Spleen (tissue), 7 donors: ENCODE results near the gene DHTKD1.

Experiments
- POLR2A ChIP-seq, 3 donors: fragments of 450-650 bp; IDR thresholded peaks; one replicate each; pipeline ENCODE4 v1.5.1; 2017; ENCODE audit warnings: antibody characterized with exemption in 3 of 3, mild to moderate bottlenecking in 1 of 3
- POLR2AphosphoS5 ChIP-seq, 3 donors: sonication (generic); formaldehyde crosslinking; IDR thresholded peaks; one replicate each; pipeline ENCODE4 v1.5.1; 2017; ENCODE audit warnings: antibody characterized with exemption in 3 of 3
- TF ChIP-seq, protein P1 (sequence below), 11 experiments: fragments of 200-600 bp in 7 of 11; fragments of 450-650 bp in 4 of 11; sonication (generic) in 4 of 11; IDR thresholded peaks in 8 of 11; conservative IDR thresholded peaks in 3 of 11; 1 replicate in 7 of 11; 2 replicates in 4 of 11; pipeline versions ENCODE4 v1.4.0 to v1.8.0; 2016 to 2021; ENCODE audit warnings: antibody characterized with exemption in 11 of 11, inconsistent platforms in 4 of 11, mild to moderate bottlenecking in 1 of 11
- donor health status: DM: no; HTN: no; CAD: no; lungs with moderate emphysema.
- donor health status: DM: no; HTN: no; CAD: no.
- donor health status: DM: no; HTN: no; CAD: no.

DNA sequence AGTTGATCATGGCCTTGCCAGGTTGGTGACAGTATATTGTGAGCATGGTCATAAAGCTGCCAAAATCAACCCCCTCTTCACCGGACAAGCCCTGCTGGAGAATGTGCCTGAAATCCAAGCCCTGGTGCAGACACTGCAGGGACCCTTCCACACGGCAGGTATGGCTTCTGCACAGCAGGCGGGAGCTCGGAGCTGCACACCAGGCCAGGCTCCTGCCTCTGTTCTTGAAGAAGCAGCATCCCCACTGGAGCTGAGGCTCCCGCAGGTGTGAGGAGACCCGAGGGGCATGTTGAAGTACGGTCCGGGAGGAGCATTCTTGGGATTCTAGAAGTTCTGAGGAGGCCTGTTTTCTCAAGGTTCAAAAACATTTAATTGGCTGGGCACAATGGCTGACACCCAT, 12.7 kb downstream of the DHTKD1 start:
- TF ChIP-seq POLR2A (IDR thresholded peaks at IDR 0.05) (no peak), POLR2AphosphoS5 (IDR thresholded peaks at IDR 0.05) (no peak)
- TF ChIP-seq, protein P1, sequence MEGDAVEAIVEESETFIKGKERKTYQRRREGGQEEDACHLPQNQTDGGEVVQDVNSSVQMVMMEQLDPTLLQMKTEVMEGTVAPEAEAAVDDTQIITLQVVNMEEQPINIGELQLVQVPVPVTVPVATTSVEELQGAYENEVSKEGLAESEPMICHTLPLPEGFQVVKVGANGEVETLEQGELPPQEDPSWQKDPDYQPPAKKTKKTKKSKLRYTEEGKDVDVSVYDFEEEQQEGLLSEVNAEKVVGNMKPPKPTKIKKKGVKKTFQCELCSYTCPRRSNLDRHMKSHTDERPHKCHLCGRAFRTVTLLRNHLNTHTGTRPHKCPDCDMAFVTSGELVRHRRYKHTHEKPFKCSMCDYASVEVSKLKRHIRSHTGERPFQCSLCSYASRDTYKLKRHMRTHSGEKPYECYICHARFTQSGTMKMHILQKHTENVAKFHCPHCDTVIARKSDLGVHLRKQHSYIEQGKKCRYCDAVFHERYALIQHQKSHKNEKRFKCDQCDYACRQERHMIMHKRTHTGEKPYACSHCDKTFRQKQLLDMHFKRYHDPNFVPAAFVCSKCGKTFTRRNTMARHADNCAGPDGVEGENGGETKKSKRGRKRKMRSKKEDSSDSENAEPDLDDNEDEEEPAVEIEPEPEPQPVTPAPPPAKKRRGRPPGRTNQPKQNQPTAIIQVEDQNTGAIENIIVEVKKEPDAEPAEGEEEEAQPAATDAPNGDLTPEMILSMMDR (IDR thresholded peaks at IDR 0.05 in 8 of 11, conservative IDR thresholded peaks at IDR 0.05 in 3 of 11): no peak
